ENCODE results near the gene CLIC5. TPM values are rescaled to one million over a fixed set of nuclear protein-coding genes. Genes with fewer than 3 reads are reported as not detected.

The CLIC5 gene
- total RNA-seq, 8 experiments from 2014 or later = 0.05 to 1.7 (median 0.38) TPM; not detected in 1

DNA sequence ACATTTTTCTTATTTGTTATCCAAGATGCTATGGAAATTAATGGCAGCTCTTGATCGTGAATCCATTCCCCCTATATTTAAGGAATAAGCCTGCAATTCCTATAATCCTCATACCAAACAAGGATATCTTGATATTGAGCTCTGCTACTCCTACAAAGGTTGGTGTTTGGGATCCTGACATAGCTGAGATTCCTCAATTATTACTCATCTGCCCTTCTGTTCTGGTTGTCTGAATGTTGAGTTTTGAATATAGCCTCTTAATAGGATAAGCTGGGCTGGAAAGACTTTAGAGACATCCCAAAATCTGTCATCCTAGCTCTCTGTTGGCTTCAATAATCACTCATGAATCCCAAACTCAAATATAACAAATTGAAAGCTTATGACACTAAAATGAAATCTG lies 49.9 kb downstream of the CLIC5 start:
- WGBS, 10 experiments = 57 to 83% (median 80%) methylated on average over 1 of the region's 1 CpG; no CpG with 5 or more reads in 7 of the 10 experiments
- H3K27ac ChIP-seq = no peak overlapping the region
- ATAC-seq (replicated peaks in 6 of 8) = peak in 1 of 8 experiments; percentile 28
- in situ Hi-C loops (cut with MboI; ENCODE audit: low pct_unique_long_range_greater_than_20kb in 2 of 9, low sequenced_read_pairs in 9 of 9, unreplicated experiment in 9 of 9) = no loop called here
- H3K4me1 ChIP-seq (replicated peaks in 1 of 2) = no peaks in the 10 kb centered on the region
- H3K4me3 ChIP-seq = no peak overlapping the region

GRCh38 chr6:45965007-45965406 lies 50.7 kb downstream of the CLIC5 start:
- Histone ChIP-seq H3K27ac (no peak overlapping the region), H3K4me1 (replicated peaks in 1 of 2) (no peaks in the 10 kb centered on the region), H3K4me3 (no peak overlapping the region)
- in situ Hi-C loops (cut with MboI; ENCODE audit: low pct_unique_long_range_greater_than_20kb in 2 of 9, low sequenced_read_pairs in 9 of 9, unreplicated experiment in 9 of 9) = no loop called here
- no peak for ATAC-seq (replicated peaks in 6 of 8)
- WGBS, 10 experiments = 71 to 100% (median 93%) methylated on average over 1 of the region's 1 CpG; no CpG with 5 or more reads in 4 of the 10 experiments

DNA sequence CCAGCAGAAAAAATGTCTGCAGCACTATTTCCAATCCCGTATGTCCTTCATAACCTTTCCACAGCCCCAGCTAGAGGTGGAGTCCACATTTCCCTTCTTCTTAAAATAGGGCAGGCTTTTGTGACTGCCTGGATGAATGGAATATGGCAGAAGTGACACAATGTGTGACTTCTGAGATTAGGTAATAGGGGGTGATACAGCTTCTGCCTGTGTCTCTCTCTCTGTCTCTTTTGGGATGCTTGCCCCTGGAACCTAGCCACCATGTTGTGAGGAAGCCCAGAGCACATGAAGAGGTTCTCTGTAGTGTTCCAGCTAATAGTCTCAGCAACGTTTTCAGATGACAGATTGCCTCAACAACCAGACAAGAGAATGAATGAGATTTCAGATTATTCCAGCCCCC lies 51.4 kb downstream of the CLIC5 start:
- no peak for ATAC-seq (replicated peaks in 6 of 8)
- in situ Hi-C loops (cut with MboI; ENCODE audit: low pct_unique_long_range_greater_than_20kb in 2 of 9, low sequenced_read_pairs in 9 of 9, unreplicated experiment in 9 of 9) = no loop called here
- whole genome bisulfite sequencing, 10 experiments = 17 to 75% (median 47%) methylated on average over 1 to 2 of the region's 2 CpGs; no CpG with 5 or more reads in 4 of the 10 experiments

GRCh38 chr6:45963896-45964295 lies 51.8 kb downstream of the CLIC5 start:
- no peak overlapping the region for H3K27ac ChIP-seq
- in situ Hi-C loops (cut with MboI; ENCODE audit: low pct_unique_long_range_greater_than_20kb in 2 of 9, low sequenced_read_pairs in 9 of 9, unreplicated experiment in 9 of 9) = no loop called here
- ATAC-seq (replicated peaks in 6 of 8) = no peak
- no peaks in the 10 kb centered on the region for H3K4me1 ChIP-seq (replicated peaks in 1 of 2)
- no peak overlapping the region for H3K4me3 ChIP-seq

More for the DNA sequence above, 51.4 kb downstream of the CLIC5 start:
- Histone ChIP-seq H3K4me3 (no peak overlapping the region), H3K27ac (no peak overlapping the region), H3K4me1 (replicated peaks in 1 of 2) (no peaks in the 10 kb centered on the region)

- H3K4me1 ChIP-seq (replicated peaks in 1 of 2) = no peaks in the 10 kb centered on the region
- 75 to 100% (median 93%) methylated on average over 1 to 2 of the region's 2 CpGs; no CpG with 5 or more reads in 1 of the 10 experiments for WGBS, 10 experiments
- no peak for ATAC-seq (replicated peaks in 6 of 8)
These were observed 54.5 kb downstream of the CLIC5 start for GRCh38 chr6:45961125-45961524.

DNA sequence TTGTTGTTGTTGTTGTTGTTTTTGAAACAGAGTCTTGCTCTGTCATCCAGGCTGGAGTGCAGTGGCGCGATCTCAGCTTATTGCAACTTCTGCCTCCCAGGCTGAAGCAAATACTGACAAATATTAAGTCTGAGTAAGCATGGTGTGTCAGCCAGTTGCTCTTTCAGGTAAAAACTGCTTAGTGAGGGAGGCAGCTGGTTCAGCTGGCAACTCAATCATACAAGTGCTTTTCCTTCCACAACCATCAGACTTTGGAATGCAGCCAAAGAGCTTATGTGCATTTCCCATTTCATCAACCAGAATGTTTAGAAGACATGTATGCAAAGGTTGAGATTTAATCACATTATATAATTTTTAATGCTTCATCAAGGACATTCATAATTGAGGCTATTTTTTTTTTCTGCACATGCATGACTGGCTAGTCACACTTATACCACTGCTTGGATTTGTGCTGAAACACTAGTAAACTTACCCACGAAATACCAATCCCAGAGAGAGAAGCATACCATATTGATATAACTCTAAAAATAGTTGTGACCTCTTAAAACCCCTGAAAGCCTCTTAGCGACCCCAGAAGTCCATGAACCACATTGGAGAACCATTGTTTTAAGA lies 56.0 kb downstream of the CLIC5 start:
- Histone ChIP-seq H3K4me3 (no peak overlapping the region), H3K4me1 (replicated peaks in 1 of 2) (no peaks in the 10 kb centered on the region), H3K27ac (no peak overlapping the region)
- peak; percentile 38 to 95 (median 64) for ATAC-seq (replicated peaks in 6 of 8)
- in situ Hi-C loops (cut with MboI; ENCODE audit: low pct_unique_long_range_greater_than_20kb in 2 of 9, low sequenced_read_pairs in 9 of 9, unreplicated experiment in 9 of 9) = no loop called here
- 0 to 100% (median 67%) methylated on average over 1 to 4 of the region's 4 CpGs; no CpG with 5 or more reads in 4 of the 10 experiments for WGBS, 10 experiments

More at GRCh38 chr6:45961125-45961524, 54.5 kb downstream of the CLIC5 start:
- H3K27ac ChIP-seq = no peak overlapping the region
- in situ Hi-C loops (cut with MboI; ENCODE audit: low pct_unique_long_range_greater_than_20kb in 2 of 9, low sequenced_read_pairs in 9 of 9, unreplicated experiment in 9 of 9) = no loop called here
- H3K4me3 ChIP-seq = no peak overlapping the region

GRCh38 chr6:45956663-45957062 lies 59.0 kb downstream of the CLIC5 start:
- H3K4me1 ChIP-seq (replicated peaks in 1 of 2) = no peaks in the 10 kb centered on the region
- no peak for ATAC-seq (replicated peaks in 6 of 8)
- H3K4me3 ChIP-seq = no peak overlapping the region
- in situ Hi-C loops (cut with MboI; ENCODE audit: low pct_unique_long_range_greater_than_20kb in 2 of 9, low sequenced_read_pairs in 9 of 9, unreplicated experiment in 9 of 9) = no loop called here
- WGBS, 10 experiments = 50 to 100% (median 77%) methylated on average over 3 to 7 of the region's 7 CpGs; no CpG with 5 or more reads in 1 of the 10 experiments
- no peak overlapping the region for H3K27ac ChIP-seq

DNA sequence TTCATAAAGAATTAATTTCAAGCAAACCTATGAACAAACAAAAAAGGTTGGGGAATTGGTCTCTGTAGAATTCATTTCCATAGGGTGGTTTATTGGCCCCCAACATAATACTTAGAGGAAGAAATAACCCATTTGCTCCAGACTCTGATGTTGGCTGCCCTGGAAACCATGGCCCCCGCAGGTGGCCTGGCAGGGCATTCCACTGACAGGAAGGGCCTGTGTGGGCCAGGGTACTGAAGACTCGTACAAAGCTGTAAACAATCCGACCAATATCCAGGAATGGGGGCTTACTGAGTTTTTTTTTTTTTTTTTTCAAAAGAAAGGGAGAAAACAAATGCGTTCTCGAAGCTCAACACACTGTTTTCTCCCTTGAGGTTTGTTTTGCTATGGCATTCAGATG lies 59.5 kb downstream of the CLIC5 start:
- in situ Hi-C loops (cut with MboI; ENCODE audit: low pct_unique_long_range_greater_than_20kb in 2 of 9, low sequenced_read_pairs in 9 of 9, unreplicated experiment in 9 of 9) = no loop called here
- ATAC-seq (replicated peaks in 6 of 8) = no peak
- WGBS, 10 experiments = 0 to 60% (median 21%) methylated on average over 1 to 5 of the region's 5 CpGs; no CpG with 5 or more reads in 1 of the 10 experiments
- Histone ChIP-seq H3K27ac (no peak overlapping the region), H3K4me3 (no peak overlapping the region), H3K4me1 (replicated peaks in 1 of 2) (no peaks in the 10 kb centered on the region)

GRCh38 chr6:45955597-45955996 lies 60.1 kb downstream of the CLIC5 start:
- in situ Hi-C loops (cut with MboI; ENCODE audit: low pct_unique_long_range_greater_than_20kb in 2 of 9, low sequenced_read_pairs in 9 of 9, unreplicated experiment in 9 of 9) = no loop called here
- 0 to 100% (median 60%) methylated on average over 1 of the region's 1 CpG; no CpG with 5 or more reads in 3 of the 10 experiments for WGBS, 10 experiments
- H3K27ac ChIP-seq = no peak overlapping the region
- ATAC-seq (replicated peaks in 6 of 8) = no peak
- H3K4me1 ChIP-seq (replicated peaks in 1 of 2) = no peaks in the 10 kb centered on the region
- no peak overlapping the region for H3K4me3 ChIP-seq

DNA sequence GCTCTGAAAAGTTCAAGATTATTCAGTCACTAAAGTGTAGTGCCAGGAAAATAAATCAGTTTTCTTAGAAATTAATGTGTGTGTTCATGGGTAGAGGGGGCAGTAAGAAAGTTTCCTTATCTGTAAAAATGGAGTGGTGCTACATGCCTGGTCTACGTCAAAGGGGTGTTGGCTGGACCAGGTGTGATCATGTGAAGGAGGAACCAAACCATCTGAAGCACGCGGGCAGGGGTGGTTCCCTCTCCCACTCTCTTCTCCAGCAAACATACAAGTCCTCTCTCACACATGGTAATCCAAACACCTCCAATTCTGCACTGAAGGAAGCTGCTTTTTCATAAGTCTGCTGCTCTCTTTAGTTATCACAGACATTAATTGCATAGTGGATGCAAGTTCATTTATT lies 63.1 kb downstream of the CLIC5 start:
- Histone ChIP-seq H3K4me1 (replicated peaks in 1 of 2) (no peaks in the 10 kb centered on the region), H3K4me3 (no peak overlapping the region), H3K27ac (no peak overlapping the region)
- ATAC-seq (replicated peaks in 6 of 8) = no peak
- 75 to 100% (median 83%) methylated on average over 1 to 3 of the region's 3 CpGs; no CpG with 5 or more reads in 6 of the 10 experiments for WGBS, 10 experiments
- in situ Hi-C loops (cut with MboI; ENCODE audit: low pct_unique_long_range_greater_than_20kb in 2 of 9, low sequenced_read_pairs in 9 of 9, unreplicated experiment in 9 of 9) = no loop called here

GRCh38 chr6:45952168-45952529 lies 63.5 kb downstream of the CLIC5 start:
- no peaks in the 10 kb centered on the region for H3K4me1 ChIP-seq (replicated peaks in 1 of 2)
- WGBS, 10 experiments = 17 to 100% (median 70%) methylated on average over 1 to 7 of the region's 7 CpGs; no CpG with 5 or more reads in 1 of the 10 experiments

GRCh38 chr6:45951321-45952167 lies 64.1 kb downstream of the CLIC5 start:
- in situ Hi-C loops (cut with MboI; ENCODE audit: low pct_unique_long_range_greater_than_20kb in 2 of 9, low sequenced_read_pairs in 9 of 9, unreplicated experiment in 9 of 9) = no loop called here
- Histone ChIP-seq H3K27ac (no peak overlapping the region), H3K4me1 (replicated peaks in 1 of 2) (no peaks in the 10 kb centered on the region), H3K4me3 (no peak overlapping the region)
- WGBS, 10 experiments = 36 to 94% (median 80%) methylated on average over 2 to 10 of the region's 11 CpGs
- ATAC-seq (replicated peaks in 6 of 8) = peak in 3 of 8 experiments; percentile 54 to 97 (median 58)

More at GRCh38 chr6:45952168-45952529, 63.5 kb downstream of the CLIC5 start:
- ATAC-seq (replicated peaks in 6 of 8) = no peak
- no peak overlapping the region for H3K4me3 ChIP-seq
- in situ Hi-C loops (cut with MboI; ENCODE audit: low pct_unique_long_range_greater_than_20kb in 2 of 9, low sequenced_read_pairs in 9 of 9, unreplicated experiment in 9 of 9) = no loop called here
- no peak overlapping the region for H3K27ac ChIP-seq

DNA sequence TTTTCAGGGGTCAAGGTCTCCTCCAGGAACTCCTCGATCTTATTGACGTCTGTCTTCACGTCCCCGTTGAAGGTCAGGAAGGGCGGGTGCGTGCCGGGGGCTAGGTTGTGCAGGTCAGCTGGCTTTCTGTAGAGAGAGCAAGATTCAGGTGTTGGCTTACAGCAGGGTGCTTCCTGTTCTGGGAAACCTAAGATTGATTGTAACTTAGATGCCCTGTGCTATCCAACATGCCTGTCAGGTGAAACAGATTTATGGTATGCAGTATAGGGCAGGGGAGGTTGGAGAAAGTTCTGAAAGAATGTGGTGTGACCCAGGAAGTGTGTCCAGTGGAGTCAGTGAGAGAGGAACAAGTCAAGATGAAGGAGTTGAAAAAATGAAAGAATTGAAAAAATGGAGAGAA lies 66.4 kb downstream of the CLIC5 start:
- Histone ChIP-seq H3K4me1 (replicated peaks in 1 of 2) (no peaks in the 10 kb centered on the region), H3K27ac (no peak overlapping the region), H3K4me3 (no peak overlapping the region)
- ATAC-seq (replicated peaks in 6 of 8) = no peak
- in situ Hi-C loops (cut with MboI; ENCODE audit: low pct_unique_long_range_greater_than_20kb in 2 of 9, low sequenced_read_pairs in 9 of 9, unreplicated experiment in 9 of 9) = no loop called here
- WGBS, 10 experiments = 70 to 100% (median 91%) methylated on average over 1 to 7 of the region's 7 CpGs; no CpG with 5 or more reads in 4 of the 10 experiments

All from motor neuron (in vitro differentiated cells).